WTC11 (cell line): Measurements from ENCODE around the gene MFSD11. TPM values are rescaled to one million over a fixed set of nuclear protein-coding genes. Genes with fewer than 3 reads are reported as not detected.

ENCODE experiments used
- ATAC-seq: fragments of 200-7000 bp; cut with Tn5 transposase; 2 replicates; pipeline ENCODE4 v1.10.0; 2021; ENCODE audit warnings: mild to moderate bottlenecking, moderate library complexity
- CTCF ChIA-PET: fragments of 300-600 bp; sonication (Branson Sonifier 250); formaldehyde crosslinking; loops from one replicate; lab custom pipeline; 2021; ENCODE audit warnings: antibody characterized with exemption; lab: Charles Lee
- POLR2A ChIA-PET: fragments of 350-600 bp; sonication (Branson Sonifier 250); formaldehyde crosslinking; loops from one replicate; lab custom pipeline; 2021; ENCODE audit warnings: antibody characterized with exemption; lab: Charles Lee
- DNase-seq: peaks from one replicate; pipeline ENCODE4 v3.0.0; 2021; ENCODE audit warnings: low spot score
- H3K27ac Mint-ChIP-seq: 2 replicates; pipeline ENCODE4 v1.8.0; 2021; ENCODE audit warnings: mixed read lengths
- H3K27me3 Mint-ChIP-seq: 2 replicates; pipeline ENCODE4 v1.8.0; 2021; ENCODE audit warnings: low read depth, mild to moderate bottlenecking, moderate library complexity, mixed read lengths
- H3K36me3 Mint-ChIP-seq: 2 replicates; pipeline ENCODE4 v1.8.0; 2021; ENCODE audit warnings: mixed read lengths
- H3K4me1 Mint-ChIP-seq: 2 replicates; pipeline ENCODE4 v1.8.0; 2022; ENCODE audit warnings: mixed read lengths
- H3K4me3 Mint-ChIP-seq: 2 replicates; pipeline ENCODE4 v1.8.0; 2021; ENCODE audit warnings: mild to moderate bottlenecking, moderate library complexity, mixed read lengths
- H3K9me3 Mint-ChIP-seq: 2 replicates; pipeline ENCODE4 v1.8.0; 2021; ENCODE audit warnings: mixed read lengths
- JUN ChIP-seq: sonication (generic); formaldehyde crosslinking; IDR thresholded peaks from 2 replicates; pipeline ENCODE4 v1.8.0; 2023; ENCODE audit warnings: mild to moderate bottlenecking, missing genetic modification reagents
- KAT7 ChIP-seq: sonication (generic); formaldehyde crosslinking; IDR thresholded peaks from 2 replicates; pipeline ENCODE4 v1.8.1; 2023; ENCODE audit warnings: missing genetic modification reagents, mild to moderate bottlenecking, borderline replicate concordance
- TEAD4 ChIP-seq: sonication (generic); formaldehyde crosslinking; IDR thresholded peaks from 2 replicates; pipeline ENCODE4 v1.8.0; 2022; ENCODE audit warnings: mild to moderate bottlenecking, missing genetic modification reagents
- ZNF416 ChIP-seq: fragments of 250-450 bp; sonication (Bioruptor Pico); IDR thresholded peaks from 2 replicates; pipeline ENCODE4 v1.9.0; 2021; ENCODE audit warnings: mild to moderate bottlenecking, inconsistent platforms
- total RNA-seq: library from RNA; stranded (reverse); gene quantifications from 3 replicates; pipeline ENCODE4 v1.2.3, GENCODE V29; 2021
- TF ChIP-seq, protein P1 (sequence below): sonication (generic); formaldehyde crosslinking; IDR thresholded peaks from 2 replicates; pipeline ENCODE4 v1.8.1; 2022; ENCODE audit warnings: low read depth, missing genetic modification reagents, borderline replicate concordance
- TF ChIP-seq, protein P2 (sequence below): sonication (generic); formaldehyde crosslinking; IDR thresholded peaks from 2 replicates; pipeline ENCODE4 v1.8.0; 2022; ENCODE audit warnings: mild to moderate bottlenecking, missing genetic modification reagents
- TF ChIP-seq, protein P3 (sequence below): sonication (generic); formaldehyde crosslinking; conservative IDR thresholded peaks from 2 replicates; pipeline ENCODE4 v1.8.1; 2023; ENCODE audit warnings: mild to moderate bottlenecking, low read depth, missing genetic modification reagents, moderate library complexity
- TF ChIP-seq, protein P4 (sequence below): sonication (generic); formaldehyde crosslinking; conservative IDR thresholded peaks from 2 replicates; pipeline ENCODE4 v1.8.1; 2022; ENCODE audit warnings: mild to moderate bottlenecking, missing genetic modification reagents
- TF ChIP-seq, protein P5 (sequence below): fragments of 250-450 bp; sonication (Bioruptor Pico); conservative IDR thresholded peaks from 2 replicates; pipeline ENCODE4 v1.9.0; 2021; ENCODE audit warnings: mild to moderate bottlenecking
- TF ChIP-seq, protein P6 (sequence below): sonication (generic); formaldehyde crosslinking; IDR thresholded peaks from 2 replicates; pipeline ENCODE4 v1.8.1; 2022; ENCODE audit warnings: missing genetic modification reagents, borderline replicate concordance
- TF ChIP-seq, protein P7 (sequence below): fragments of 250-450 bp; sonication (Bioruptor Pico); IDR thresholded peaks from 2 replicates; pipeline ENCODE4 v1.9.0; 2021; ENCODE audit warnings: mild to moderate bottlenecking

The MFSD11 gene
- total RNA-seq, 1 experiment from 2014 or later: 16.6 TPM

DNA sequence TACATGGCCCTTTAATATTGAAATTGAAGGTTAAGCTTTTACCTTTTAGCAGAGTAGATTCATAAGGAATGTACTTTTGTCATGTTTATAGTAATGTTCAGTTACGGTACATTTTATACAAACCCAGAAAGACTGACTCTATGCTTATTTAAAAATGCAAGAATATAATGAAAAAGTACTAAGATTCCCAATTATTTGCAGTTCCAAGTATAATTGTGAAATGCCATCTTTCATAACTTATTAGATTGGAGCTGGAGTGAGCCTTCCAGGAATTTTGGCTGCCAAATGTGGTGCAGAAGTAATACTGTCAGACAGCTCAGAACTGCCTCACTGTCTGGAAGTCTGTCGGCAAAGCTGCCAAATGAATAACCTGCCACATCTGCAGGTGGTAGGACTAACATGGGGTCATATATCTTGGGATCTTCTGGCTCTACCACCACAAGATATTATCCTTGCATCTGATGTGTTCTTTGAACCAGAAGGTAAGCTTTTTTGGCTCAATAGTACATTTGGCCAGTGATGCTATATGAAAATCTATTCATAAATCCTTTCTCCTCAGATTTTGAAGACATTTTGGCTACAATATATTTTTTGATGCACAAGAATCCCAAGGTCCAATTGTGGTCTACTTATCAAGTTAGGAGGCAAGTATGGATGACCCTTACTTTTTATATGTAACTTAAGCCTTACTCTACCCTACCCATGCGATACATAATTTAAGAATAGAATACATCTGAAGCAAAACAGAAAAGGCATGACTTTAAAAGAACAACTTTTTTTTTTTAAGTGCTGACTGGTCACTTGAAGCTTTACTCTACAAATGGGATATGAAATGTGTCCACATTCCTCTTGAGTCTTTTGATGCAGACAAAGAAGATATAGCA is 4.9 kb upstream of the MFSD11 start (continued):
- TF ChIP-seq, protein P1, sequence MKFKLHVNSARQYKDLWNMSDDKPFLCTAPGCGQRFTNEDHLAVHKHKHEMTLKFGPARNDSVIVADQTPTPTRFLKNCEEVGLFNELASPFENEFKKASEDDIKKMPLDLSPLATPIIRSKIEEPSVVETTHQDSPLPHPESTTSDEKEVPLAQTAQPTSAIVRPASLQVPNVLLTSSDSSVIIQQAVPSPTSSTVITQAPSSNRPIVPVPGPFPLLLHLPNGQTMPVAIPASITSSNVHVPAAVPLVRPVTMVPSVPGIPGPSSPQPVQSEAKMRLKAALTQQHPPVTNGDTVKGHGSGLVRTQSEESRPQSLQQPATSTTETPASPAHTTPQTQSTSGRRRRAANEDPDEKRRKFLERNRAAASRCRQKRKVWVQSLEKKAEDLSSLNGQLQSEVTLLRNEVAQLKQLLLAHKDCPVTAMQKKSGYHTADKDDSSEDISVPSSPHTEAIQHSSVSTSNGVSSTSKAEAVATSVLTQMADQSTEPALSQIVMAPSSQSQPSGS (CRISPR knock-in tag): no peak
- TF ChIP-seq, protein P2, sequence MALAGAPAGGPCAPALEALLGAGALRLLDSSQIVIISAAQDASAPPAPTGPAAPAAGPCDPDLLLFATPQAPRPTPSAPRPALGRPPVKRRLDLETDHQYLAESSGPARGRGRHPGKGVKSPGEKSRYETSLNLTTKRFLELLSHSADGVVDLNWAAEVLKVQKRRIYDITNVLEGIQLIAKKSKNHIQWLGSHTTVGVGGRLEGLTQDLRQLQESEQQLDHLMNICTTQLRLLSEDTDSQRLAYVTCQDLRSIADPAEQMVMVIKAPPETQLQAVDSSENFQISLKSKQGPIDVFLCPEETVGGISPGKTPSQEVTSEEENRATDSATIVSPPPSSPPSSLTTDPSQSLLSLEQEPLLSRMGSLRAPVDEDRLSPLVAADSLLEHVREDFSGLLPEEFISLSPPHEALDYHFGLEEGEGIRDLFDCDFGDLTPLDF (CRISPR knock-in tag): no peak
- TF ChIP-seq, protein P3, sequence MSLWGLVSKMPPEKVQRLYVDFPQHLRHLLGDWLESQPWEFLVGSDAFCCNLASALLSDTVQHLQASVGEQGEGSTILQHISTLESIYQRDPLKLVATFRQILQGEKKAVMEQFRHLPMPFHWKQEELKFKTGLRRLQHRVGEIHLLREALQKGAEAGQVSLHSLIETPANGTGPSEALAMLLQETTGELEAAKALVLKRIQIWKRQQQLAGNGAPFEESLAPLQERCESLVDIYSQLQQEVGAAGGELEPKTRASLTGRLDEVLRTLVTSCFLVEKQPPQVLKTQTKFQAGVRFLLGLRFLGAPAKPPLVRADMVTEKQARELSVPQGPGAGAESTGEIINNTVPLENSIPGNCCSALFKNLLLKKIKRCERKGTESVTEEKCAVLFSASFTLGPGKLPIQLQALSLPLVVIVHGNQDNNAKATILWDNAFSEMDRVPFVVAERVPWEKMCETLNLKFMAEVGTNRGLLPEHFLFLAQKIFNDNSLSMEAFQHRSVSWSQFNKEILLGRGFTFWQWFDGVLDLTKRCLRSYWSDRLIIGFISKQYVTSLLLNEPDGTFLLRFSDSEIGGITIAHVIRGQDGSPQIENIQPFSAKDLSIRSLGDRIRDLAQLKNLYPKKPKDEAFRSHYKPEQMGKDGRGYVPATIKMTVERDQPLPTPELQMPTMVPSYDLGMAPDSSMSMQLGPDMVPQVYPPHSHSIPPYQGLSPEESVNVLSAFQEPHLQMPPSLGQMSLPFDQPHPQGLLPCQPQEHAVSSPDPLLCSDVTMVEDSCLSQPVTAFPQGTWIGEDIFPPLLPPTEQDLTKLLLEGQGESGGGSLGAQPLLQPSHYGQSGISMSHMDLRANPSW (CRISPR knock-in tag): no peak
- TF ChIP-seq, protein P4, sequence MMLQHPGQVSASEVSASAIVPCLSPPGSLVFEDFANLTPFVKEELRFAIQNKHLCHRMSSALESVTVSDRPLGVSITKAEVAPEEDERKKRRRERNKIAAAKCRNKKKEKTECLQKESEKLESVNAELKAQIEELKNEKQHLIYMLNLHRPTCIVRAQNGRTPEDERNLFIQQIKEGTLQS (CRISPR knock-in tag): no peak

DNA sequence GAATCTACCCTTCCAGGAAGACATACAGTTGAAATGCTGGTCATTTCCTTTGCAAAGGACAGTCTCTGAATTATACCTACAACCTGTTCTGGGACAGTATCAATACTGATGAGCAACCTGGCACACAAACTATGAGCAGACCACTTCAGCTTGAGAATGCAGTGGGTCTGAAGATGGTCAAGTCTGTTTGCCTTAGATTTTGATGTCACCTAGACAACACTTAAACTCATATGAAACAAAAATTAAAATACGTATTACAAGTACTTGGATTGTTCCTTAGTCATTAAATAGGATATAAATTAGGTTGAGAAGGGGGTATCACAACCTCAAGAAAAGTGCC is 4.3 kb upstream of the MFSD11 start:
- Mint-ChIP-seq H3K27me3 (no peaks in the 10 kb centered on the region), H3K4me1 (peaks cover 35% of the 10 kb centered on the region), H3K9me3 (no peaks in the 10 kb centered on the region), H3K4me3 (peak overlapping the region; percentile 99), H3K27ac (peak overlapping the region; percentile 98), H3K36me3 (peaks cover 55% of the 10 kb centered on the region)
- no peak for TF ChIP-seq JUN (CRISPR knock-in tag)
- peak; percentile 73; the same call in 1 of the 2 replicates for TF ChIP-seq ZNF416 (CRISPR knock-in tag)
- TF ChIP-seq, protein P5, sequence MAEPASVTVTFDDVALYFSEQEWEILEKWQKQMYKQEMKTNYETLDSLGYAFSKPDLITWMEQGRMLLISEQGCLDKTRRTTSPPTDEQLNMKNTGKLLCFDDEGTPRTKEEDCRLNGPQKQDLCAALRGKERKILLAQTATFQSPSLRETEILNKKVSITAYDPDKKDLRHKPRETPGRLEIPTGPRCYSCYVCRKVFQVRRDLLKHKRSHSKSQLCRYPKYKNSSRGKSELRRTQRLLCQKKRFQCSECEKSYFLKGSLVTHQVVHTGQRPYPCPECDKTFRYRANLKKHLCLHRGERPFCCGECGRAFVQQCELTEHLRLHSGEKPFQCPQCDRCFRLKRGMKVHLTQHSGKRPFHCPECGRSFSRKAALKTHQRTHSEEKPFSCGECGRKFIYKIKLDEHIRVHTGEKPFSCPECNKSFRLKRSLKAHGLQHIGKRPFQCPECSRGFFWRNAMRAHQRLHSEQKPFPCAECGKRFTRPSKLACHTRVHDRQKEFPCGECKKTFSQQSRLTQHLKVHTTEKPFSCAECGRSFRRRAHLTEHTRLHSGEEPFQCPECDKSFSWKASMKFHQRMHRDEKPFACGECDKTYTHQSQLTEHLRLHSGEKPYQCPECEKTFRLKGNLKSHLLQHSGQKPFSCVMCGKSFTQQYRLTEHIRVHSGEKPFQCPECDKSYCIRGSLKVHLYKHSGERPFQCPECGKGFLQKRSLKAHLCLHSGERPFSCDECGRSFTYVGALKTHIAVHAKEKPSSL (CRISPR knock-in tag): 0 out of 2 replicates have a peak, but pooled peaks have one; percentile 22
- TF ChIP-seq, protein P6, sequence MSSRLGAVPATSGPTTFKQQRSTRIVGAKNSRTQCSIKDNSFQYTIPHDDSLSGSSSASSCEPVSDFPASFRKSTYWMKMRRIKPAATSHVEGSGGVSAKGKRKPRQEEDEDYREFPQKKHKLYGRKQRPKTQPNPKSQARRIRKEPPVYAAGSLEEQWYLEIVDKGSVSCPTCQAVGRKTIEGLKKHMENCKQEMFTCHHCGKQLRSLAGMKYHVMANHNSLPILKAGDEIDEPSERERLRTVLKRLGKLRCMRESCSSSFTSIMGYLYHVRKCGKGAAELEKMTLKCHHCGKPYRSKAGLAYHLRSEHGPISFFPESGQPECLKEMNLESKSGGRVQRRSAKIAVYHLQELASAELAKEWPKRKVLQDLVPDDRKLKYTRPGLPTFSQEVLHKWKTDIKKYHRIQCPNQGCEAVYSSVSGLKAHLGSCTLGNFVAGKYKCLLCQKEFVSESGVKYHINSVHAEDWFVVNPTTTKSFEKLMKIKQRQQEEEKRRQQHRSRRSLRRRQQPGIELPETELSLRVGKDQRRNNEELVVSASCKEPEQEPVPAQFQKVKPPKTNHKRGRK (CRISPR knock-in tag): no peak
- ChIA-PET POLR2A (no interaction called here), CTCF (interaction anchor here (1.5 kb wide), 1 partner anchor 52 kb away, joined by 3 read pairs; no protein-coding TSS in a partner anchor)
- DNase-seq (no peak), ATAC-seq (no peak)

DNA sequence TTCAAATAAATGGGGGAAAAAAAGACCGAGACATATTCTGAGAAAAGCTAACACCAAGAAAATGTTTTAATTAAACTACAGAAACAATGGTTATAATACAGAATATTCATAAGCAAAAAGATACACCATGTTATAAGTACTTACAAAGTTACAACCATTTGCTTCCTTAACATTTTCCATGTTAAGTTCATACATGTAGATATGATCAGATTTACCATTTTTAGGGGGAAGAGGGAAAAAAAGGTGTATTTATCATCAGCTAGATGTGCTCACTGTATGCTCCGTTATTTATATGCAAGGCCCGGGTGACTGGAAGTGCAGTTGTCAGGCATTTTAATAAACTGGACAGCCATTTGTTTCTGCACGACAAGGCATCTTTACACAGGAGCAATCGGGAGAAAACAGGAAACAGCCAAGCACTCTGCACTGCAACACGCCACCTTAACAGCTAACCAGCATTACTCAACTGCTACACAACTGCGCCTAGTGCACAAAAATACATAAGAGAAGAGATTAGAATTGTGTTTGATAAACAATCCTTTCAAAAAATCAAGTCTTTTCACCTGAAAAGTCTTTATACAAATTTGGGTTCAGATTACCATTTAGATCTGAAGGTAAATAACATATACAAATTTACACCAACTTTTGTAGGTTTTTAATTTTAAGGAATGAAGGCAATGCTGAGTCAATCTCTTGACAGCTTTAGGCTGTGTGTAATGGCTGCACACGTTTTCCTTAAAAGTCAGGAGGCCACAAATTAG is 3.7 kb upstream of the MFSD11 start:
- Mint-ChIP-seq H3K27me3 (no peaks in the 10 kb centered on the region), H3K36me3 (peaks cover 55% of the 10 kb centered on the region), H3K27ac (peak overlapping the region; percentile 98), H3K4me1 (peaks cover 42% of the 10 kb centered on the region), H3K4me3 (peak overlapping the region; percentile 99), H3K9me3 (no peaks in the 10 kb centered on the region)
- CTCF ChIA-PET: no interaction called here
- POLR2A ChIA-PET: no interaction called here
- no peak for DNase-seq
- ATAC-seq: no peak
- TF ChIP-seq KAT7 (CRISPR knock-in tag) (no peak), TEAD4 (CRISPR knock-in tag) (no peak)
- TF ChIP-seq, protein P7, sequence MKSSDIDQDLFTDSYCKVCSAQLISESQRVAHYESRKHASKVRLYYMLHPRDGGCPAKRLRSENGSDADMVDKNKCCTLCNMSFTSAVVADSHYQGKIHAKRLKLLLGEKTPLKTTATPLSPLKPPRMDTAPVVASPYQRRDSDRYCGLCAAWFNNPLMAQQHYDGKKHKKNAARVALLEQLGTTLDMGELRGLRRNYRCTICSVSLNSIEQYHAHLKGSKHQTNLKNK (CRISPR knock-in tag): no peak
